ENCODE measurements around the gene NDUFB3.
"Not testable (repeated sequence)": the region's sequence is repeated elsewhere in the genome, so short reads cannot be mapped to it uniquely, and the experiment has no call there.

NDUFB3 gene

DNA sequence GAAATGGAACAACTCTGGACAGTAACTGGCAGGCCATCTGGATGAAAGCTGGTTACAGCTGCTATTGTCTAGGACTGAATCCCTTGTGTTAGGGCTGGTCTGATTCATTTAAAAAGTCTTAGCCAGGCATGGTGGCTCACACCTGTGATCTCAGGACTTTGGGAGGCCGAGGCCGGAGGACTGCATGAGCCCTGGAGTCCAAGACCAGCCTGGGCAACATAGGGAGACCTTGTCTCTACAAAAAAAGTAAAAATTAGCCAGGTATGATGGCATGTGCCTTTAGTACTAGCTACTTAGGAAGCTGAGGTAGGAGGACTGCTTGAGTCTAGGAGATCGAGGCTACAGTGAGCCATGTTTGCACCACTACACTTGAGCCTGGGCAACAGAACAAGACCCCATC lies 28.7 kb downstream of the NDUFB3 start:
- no peak for DNase-seq

DNA sequence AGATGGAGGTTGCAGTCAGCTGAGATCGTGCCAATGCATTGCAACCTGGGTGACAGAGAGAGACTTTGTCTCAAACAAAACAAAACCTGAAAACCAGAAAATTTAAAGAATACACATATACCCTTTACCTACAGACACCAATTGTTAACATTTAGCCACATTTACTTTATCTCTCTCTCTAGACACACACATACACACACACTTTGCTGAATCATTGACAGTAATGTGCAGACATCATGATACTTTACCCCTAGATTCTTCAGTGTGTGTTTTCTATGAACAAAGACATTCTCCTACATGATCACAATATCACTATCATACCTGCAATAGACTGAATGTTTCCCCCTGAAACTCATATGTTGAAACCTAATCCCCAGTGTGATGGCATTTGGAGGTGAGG lies 34.0 kb downstream of the NDUFB3 start:
- DNase-seq = no peak

DNA sequence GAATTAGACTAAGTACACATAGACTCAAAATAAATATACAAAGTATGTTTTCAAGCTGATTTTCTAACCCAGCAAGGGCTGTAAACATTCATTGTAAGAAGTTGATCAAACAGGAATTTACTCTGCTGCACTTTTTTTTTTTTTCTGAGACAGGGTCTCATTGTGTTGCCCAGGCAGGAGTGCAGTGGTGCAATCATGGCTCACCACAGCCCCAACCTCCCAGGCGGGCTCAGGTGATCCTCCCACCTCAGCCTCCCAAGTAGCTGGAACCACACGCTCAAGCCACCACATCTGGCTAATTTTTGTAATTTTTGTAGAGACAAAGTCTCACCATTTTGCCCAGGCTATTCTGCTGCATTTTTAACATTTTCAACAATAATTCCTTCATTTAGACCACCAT lies 35.8 kb downstream of the NDUFB3 start:
- no peak for DNase-seq

DNA sequence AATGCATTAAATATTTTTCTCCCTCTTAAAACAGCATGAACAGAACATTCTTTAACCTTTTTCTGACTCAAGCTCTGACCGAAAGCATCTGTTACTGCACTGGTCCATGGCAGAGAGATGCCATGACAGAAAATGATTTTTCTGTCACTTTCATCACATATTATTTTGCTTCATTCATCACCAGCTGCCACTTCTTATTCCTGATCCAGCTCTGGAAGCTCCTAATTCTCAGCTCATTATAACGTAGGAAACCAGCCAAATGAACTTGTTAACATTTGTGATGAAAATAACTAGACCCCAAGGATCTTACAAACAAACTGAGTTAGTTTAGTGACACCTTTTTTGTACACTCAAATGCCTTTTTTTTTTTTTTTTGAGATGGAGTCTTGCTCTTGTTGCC lies 36.5 kb downstream of the NDUFB3 start:
- no peak for DNase-seq

DNA sequence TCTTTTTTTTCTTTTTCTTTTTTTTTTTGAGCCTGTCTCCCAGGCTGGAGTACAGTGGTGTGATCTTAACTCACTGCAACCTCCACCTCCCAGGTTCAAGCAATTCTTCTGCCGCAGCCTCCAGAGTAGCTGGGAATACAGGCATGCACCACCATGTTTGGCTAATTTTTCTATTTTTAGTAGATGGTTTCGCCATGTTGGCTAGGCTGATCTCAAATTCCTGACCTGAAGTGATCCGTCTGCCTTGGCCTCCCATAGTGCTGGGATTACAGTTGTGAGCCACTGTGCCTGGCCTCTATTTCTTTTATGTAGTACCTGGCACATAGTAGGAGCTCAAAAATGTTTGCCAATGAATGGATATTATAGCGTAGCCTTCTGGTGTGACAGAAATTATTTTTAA lies 37.4 kb downstream of the NDUFB3 start:
- DNase-seq = no peak

DNA sequence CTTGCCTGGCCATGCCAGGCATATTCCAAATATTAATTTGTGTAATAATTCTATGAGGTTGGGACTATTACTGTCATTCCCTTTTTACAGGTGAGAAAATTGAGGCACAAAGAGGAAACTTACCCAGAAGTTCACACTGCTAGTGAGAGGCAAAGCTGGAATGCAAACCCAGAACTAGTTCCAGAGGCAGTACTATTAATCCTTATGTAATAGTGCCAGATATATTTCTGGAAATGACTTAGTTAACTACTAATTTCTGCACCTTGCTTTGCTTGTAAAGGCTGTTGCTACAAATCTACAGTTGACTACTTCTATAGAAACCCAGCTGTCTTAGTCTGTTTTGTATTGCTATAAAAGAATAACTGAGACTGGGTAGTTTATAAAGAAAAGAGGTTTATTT lies 38.8 kb downstream of the NDUFB3 start:
- DNase-seq = no peak

DNA sequence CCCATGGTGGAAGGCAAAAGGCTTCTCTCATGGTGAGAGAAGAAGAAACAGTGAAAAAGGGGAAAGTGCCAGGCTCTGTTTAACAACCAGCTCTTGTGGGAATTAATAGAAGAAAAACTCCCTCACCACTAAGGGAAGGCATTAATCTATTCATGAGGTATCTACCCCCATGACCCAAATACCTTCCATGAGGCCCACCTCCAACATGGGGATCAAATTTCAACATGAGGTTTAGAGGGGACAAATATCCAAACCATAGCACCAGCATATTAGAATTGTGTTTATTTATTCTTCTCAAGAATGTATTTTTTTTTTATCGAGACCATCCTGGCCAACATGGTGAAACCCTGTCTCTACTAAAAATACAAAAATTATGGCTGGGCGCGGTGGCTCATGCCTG lies 39.3 kb downstream of the NDUFB3 start:
- DNase-seq = no peak

DNA sequence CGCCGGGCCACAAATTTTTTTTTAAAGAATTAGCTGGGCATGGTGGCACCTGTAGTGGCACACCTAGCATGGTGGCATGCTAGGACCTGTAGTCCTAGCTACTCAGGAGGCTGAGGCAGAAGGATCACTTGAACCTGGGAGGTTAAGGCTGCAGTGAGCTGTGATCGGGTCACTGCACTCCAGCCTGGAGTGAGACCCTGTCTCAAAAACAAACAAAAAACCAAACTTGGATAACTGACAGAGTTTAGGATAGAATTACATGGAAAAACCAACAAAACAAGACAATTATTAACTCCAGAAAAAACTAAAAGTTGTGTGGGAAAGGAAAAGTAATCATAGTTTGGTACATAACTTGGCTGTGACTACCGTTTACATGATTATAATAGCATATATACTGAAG lies 42.5 kb downstream of the NDUFB3 start:
- DNase-seq = no peak

DNA sequence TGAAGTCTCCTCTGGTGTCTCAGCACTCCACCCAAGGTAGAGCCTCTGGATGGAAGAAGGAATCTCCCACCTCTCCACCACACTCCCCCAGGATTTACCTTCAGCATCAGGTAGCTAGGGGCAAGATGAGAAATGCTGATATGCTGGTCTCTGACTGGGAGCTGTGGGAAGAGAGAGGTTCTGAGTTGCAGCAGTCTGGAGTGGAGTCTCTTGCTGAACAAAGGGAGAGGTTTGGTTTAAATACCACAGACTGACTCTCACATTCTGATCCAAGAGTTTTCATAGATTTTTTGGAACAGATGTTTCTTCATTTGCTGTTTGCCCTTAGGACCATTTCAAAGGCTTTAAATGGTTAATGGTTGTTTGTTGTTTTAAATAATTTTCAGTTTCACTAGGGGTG lies 43.0 kb downstream of the NDUFB3 start:
- DNase-seq = no peak

DNA sequence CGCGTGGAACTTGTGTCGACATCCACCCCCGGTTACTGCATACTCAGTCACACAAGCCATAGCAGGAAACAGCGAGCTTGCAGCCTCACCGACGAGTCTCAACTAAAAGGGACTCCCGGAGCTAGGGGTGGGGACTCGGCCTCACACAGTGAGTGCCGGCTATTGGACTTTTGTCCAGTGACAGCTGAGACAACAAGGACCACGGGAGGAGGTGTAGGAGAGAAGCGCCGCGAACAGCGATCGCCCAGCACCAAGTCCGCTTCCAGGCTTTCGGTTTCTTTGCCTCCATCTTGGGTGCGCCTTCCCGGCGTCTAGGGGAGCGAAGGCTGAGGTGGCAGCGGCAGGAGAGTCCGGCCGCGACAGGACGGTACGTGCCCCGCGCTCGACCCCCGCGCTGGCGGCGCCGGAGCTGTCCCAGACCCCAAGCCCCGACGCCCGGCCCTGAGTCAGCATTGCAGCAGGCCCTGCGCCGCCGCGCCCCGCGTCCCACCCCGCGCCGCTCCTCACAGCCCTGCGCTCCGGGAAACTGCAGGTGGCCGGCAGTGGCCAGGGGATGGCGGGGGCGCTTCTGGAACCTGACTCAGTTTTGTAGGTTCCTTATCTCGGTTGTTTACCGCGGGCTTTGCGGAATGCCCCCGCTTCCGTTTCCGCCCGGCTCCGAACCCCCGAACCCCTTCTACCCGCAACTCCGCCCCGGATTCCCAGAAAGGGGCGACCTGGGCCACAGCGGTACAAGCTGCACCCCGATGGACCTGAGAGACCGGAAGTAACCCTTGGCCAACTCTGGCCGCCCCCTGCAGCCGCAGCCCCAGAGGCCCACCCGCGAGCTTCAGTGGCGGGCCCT lies 44.5 kb downstream of the NDUFB3 start, which contains the start of gene CFLAR:
TSS of gene CFLAR (plus strand) at position 50 of the 844 bp plus-strand sequence. CDS start 13,702 bp downstream, outside the sequence.
- DNase-seq = peak; percentile 56

DNA sequence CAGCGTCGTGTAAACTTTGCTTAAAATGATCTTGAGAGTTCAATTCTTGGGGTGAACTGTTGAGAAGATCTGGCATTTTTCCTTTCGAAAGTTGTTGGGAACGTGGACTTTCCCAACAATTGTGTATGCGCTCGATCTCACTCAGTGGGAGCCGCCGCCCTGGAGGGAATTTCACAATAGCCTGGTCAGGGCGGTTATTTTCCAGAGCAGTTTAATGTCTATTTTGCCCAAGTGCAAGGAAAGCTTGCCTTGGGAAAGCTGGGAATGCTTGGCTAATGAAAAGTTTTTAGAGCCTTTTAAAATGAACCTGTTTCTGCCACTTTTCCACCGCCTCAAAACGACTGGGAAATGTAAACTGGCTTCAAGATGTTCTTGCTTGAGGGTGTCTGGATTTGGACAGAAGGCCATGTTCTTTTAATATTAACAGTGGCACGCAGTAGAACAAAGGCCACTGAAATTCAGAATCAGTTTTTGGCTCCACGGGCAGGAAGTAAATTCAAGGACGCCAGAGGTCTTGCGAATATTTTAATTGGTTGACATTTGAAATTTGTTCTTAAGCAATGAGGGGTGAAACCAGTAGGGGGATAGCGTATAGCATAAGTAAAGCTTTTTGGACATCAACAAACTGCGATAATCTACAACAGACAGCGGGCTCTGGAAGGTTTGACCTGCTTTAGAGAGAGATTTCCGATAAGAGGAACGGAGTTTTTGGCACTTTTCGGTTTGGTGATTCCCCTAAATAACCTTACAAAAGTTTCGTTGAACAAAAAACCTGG lies 45.3 kb downstream of the NDUFB3 start:
- DNase-seq = no peak

DNA sequence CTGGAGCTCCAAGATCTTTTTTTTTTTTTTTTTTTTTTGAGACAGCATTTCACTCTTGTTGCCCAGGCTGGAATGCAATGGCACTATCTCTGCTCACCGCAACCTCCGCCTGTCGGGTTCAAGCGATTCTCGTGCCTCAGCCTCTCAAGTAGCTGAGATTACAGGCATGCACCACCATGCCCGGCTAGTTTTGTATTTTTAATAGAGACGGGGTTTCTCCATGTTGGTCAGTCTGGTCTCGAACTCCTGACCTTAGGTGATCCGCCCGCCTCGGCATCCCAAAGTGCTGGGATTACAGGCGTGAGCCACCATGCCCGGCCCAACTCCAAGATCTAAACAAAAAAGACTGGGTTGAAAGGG lies 45.9 kb downstream of the NDUFB3 start:
- DNase-seq = not testable (repeated sequence)

DNA sequence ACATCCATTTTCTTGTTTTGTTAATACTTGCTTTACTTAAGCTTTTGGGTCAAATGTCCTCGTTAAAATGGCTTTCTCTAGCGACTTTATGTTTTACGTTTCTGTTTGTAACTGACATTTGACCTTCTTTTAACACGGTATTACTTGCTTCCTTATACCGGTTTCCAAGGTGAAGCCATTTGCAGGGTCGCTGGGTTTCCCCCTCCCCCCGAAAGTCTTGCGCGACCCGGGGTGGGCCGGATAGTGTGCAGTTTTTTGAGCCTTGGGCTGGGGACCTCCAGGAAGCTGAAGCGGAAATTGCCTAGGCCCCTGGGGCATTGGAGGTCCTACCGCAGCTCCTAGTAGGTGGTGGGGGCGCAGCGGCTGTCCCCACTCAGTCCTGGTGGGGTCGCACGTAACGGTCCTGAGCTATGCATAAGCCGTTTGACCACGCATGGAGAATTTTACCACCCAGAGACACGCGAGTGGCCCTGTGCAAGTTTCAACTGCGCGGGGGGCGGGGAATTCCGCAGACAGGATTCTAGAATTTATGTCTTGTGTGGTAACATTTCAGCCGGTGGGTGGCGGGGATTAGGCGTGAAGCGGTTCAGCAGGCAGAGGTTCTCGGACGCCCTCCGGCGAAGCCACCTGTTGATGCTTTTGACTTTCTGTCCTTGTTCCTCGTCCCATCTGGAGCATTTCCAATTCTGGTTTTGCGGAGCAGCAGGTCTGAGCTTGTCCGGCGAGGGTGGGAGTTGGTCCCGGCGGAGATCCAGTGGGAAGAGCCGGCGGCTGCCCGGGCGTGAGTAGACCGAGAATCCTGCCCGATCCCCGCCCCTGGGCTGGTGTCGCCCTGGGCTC lies 46.5 kb downstream of the NDUFB3 start:
- DNase-seq = peak; percentile 76

DNA sequence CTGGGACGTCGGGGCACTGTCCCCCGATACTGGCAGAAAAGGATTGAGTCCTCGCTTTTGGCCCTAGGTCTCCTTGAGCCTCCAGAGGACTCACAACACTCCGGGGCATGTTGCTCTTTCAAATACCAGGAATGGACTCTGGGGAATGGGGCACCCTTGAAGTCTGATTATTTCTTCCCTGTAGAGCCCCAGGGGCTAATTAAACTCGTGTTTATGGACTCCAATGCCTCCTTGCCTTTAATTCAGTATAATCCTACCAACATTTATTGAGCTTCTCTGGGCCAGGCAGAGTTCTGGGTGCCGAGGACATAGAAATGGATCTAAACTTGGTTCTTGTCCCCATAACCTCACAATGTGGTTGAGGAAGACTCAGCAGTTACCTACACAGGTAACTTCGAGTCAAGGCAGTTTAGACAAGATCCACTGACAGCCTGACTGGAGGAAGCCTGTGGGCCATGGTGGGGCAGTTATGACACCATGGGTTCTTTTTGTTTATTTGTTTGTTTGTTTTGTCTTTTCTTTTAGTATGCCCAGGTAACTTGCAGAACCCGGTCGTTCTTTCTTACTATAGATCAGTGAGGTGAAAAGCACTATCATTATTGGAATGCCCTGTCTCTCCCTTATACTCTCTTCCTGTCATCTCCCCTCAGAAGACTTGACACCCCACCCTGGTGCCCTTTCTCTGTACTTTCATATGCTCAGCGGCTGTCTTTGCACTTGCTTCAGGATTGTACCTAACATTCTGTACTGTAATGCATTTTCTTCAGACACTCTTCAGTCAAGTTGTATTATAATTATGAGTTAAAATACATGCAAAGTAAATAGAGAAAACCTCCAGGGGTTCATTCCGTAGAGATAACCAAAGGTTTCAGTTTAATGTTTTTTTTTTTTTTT lies 47.4 kb downstream of the NDUFB3 start:
- DNase-seq = no peak

DNA sequence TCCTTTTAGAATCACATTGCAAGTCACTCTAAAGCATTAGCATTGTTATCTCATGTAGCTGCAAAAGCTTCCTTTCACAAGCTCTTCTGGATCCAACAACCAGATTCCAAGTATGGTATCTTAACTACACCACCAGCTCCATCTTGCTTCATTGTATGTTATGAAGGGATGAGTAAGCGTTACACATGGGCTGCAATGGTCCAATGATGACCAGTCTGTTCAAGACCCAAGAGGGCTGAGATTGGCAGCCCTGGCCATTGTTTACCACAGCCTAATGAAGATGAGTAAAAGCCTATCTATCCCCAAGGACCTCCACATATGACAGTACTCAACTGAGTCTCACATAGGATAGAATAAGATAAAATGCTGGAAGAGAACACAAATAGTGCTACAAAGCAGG lies 50.5 kb downstream of the NDUFB3 start:
- no peak for DNase-seq

DNA sequence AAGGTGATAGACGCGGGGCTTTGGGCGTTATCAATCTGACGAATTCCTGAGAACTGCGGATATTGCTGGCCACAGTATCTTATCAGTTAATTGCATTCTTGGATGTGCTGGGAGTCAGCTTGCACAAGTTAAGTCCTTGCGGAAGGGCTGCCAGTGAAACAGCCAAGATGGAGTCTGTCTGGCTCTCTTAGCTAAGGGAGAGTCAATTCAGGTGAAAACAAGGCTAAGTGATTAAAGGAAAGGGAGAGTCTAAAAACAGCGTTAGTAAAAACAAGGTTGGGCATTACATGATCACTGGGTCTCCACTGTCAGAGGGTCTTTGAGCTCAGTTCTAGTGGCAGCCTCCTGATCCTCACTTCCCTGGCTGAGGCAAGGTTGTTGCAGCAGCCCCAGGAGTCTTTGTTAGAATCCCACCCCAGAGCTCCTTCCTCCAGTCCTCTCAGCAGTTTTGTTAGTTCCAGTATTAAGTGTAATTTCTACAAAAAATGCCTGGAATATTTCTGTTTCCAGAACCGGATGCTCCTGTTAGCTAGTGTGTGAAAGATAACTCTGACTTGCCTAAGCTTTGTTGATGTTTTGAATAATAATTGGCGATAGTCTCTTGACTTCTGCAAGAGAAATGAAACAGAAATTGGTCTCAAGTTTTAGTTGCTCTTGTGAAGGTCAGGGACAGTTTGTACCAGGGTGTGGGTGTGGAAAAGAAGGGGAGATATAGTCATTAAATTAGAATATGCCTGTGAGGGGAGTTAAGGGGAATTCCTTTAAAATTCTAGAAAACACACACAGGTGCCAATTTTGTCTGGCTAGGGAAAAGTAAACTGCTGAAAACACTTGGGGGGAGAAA lies 54.7 kb downstream of the NDUFB3 start:
- no peak for DNase-seq

DNA sequence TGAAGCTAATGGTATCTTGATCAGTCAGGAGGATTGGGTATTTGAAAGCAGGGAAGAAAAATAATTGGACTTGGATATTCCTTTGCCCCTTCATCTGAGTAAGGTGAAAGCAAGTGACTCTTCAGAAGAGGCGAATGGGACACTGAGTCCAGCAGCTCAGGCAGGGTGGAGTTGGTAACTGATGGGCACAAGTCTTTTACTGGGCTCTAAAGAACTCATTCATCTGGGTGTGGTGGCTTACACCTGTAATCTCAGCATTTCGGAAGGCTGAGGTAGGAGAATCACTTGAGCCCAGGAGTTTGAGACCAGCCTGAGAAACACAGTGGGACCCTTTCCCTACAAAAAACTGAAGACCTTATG lies 55.3 kb downstream of the NDUFB3 start:
- no peak for DNase-seq

DNA sequence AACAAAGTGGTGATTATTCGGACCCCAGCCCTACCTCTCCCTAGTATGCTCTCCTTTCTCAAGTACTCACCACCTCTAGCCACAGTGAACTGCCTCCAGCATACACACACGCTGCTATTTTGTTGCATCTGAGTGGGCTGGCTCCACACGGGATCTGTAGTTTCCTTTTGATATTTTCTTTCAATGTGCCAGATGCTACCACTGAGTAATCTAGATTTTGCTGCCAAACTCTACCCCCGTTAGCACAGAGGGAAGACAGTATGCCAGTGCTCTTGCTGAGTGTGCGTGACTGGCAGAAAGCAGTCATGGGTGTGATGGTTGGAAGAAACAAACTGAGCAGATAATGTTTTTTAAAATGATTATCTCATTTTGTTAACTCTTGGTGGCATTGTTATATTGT lies 55.8 kb downstream of the NDUFB3 start:
- DNase-seq = no peak

DNA sequence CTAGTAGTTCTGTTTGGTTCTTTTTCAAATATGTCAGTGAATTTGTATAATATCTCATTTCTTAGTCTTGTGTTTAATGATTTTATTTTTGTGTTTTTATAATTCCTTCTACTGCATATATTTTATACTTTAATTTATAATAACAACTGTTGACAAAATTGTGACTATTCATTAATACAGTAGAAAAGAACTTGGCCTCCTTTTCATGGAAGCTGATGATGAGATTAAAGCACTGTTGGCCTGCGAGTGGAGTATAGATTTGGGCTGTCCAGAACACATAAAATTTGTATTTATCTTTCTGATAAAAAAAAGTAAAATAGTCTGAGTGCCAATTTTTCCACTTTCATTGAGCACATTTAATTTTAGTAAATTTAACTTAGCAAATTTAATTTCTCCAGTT lies 56.2 kb downstream of the NDUFB3 start:
- no peak for DNase-seq

DNA sequence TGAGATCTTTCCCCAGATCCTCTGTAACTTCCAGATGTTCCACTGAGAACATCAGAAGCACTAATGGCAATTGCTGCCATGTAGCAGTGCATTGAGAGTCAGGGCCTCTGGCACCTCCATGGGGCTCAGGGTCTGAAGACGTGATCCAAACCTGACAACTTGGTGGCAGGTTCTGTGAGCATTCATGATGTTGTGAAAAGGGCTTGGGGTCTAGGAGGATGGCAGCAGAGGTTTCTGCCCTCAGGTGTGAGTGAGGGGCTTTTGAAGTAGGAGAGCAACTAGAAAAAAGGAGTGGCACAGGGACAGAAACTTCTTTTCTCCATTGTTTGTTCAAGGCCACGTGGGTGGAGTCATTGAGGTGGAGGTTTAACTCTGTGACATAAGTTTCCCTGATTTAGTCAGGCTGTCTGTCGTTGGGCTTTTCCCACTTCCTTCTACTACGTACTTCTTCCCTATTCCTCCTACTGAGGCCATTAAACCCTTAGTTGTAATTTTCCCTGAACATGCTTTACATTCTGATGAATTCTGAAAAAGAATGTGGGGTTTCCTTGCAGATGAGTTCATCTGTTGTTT lies 57.2 kb downstream of the NDUFB3 start:
- DNase-seq = no peak
